Dermis blood vessel endothelial cell (primary cell): ENCODE measurements around the gene KCNK3. TPM values are rescaled to one million over a fixed set of nuclear protein-coding genes. Genes with fewer than 3 reads are reported as not detected.
"Not testable (repeated sequence)": the region's sequence is repeated elsewhere in the genome, so short reads cannot be mapped to it uniquely, and the experiment has no call there.

ENCODE experiments used
- DNase-seq: peaks from one replicate; pipeline ENCODE4 v3.0.0; 2010
- total RNA-seq: library from RNA; depleted of rRNA; stranded (reverse); fragments of >200 nt; gene quantifications from 2 replicates; pipeline ENCODE4 v1.2.3, GENCODE V29; 2014

Gene KCNK3
- total RNA-seq, 1 donor from 2014 or later = under 0.01 TPM

GRCh38 chr2:26759845-26760244, 67.3 kb downstream of the KCNK3 start:
- DNase-seq = no peak

- not testable (repeated sequence) for DNase-seq
Observed at GRCh38 chr2:26760991-26761390, 68.5 kb downstream of the KCNK3 start.

- no peak for DNase-seq
Observed at GRCh38 chr2:26763019-26763418, 70.5 kb downstream of the KCNK3 start.

GRCh38 chr2:26764078-26764887, 71.8 kb downstream of the KCNK3 start, which contains the start of gene SLC35F6:
Gene SLC35F6, plus strand, starts transcription at chr2:26764284. Its CDS starts 66 bp downstream, at chr2:26764350.
- peak; percentile 89 for DNase-seq

- DNase-seq = no peak
Observed at GRCh38 chr2:26764906-26765305, 72.4 kb downstream of the KCNK3 start.

GRCh38 chr2:26765475-26766200, 73.1 kb downstream of the KCNK3 start:
- DNase-seq = no peak

- DNase-seq = no peak
Observed at GRCh38 chr2:26767129-26767528, 74.6 kb downstream of the KCNK3 start.

GRCh38 chr2:26767894-26768487, 75.5 kb downstream of the KCNK3 start:
- DNase-seq = no peak

GRCh38 chr2:26768759-26769088, 76.2 kb downstream of the KCNK3 start:
- DNase-seq = no peak

- peak; percentile 77 for DNase-seq
Observed at GRCh38 chr2:26769089-26769761, 76.7 kb downstream of the KCNK3 start.

GRCh38 chr2:26770986-26771586, 78.6 kb downstream of the KCNK3 start:
- DNase-seq = peak; percentile 78

- peak; percentile 45 for DNase-seq
Observed at GRCh38 chr2:26772064-26773001, 79.8 kb downstream of the KCNK3 start.

- no peak for DNase-seq
Observed at GRCh38 chr2:26776195-26776800, 83.8 kb downstream of the KCNK3 start.

- no peak for DNase-seq
Observed at GRCh38 chr2:26778098-26778497, 85.6 kb downstream of the KCNK3 start.

- no peak for DNase-seq
Observed at GRCh38 chr2:26778507-26778906, 86.0 kb downstream of the KCNK3 start.

- no peak for DNase-seq
Observed at GRCh38 chr2:26780203-26780760, 87.8 kb downstream of the KCNK3 start.
